GM23338 (cell line): ENCODE measurements around the gene FUT6. TPM values are rescaled to one million over a fixed set of nuclear protein-coding genes. Genes with fewer than 3 reads are reported as not detected.

Source experiments
- ATAC-seq: fragments of 200-7000 bp; cut with Tn5 transposase; 3 replicates; pipeline ENCODE4 v1.9.1; 2020
- DNase-seq: peaks from one replicate; pipeline ENCODE4 v3.0.0-alpha.2; 2015; ENCODE audit warnings: low spot score
- H2AFZ ChIP-seq: fragments of 200-600 bp; sonication (generic); 2 replicates; pipeline ENCODE4 v1.8.0; 2016; ENCODE audit warnings: antibody characterized with exemption, mild to moderate bottlenecking, moderate library complexity
- H3F3A ChIP-seq: fragments of 200-600 bp; sonication (generic); replicated peaks from 2 replicates; pipeline ENCODE4 v1.8.0; 2017; ENCODE audit warnings: antibody characterized with exemption, mixed run types, low read depth
- H3K27ac ChIP-seq: fragments of 200-600 bp; sonication (generic); 2 replicates; pipeline ENCODE4 v1.6.1; 2016; ENCODE audit warnings: low read depth
- H3K27me3 ChIP-seq: fragments of 200-600 bp; sonication (generic); 2 replicates; pipeline ENCODE4 v1.8.0; 2016; ENCODE audit warnings: mild to moderate bottlenecking, mixed run types, moderate library complexity; ENCODE audit not compliant: insufficient read depth
- H3K36me3 ChIP-seq: fragments of 200-600 bp; sonication (generic); 2 replicates; pipeline ENCODE4 v1.8.0; 2016; ENCODE audit warnings: mild to moderate bottlenecking; ENCODE audit not compliant: insufficient read depth
- H3K4me1 ChIP-seq: fragments of 200-600 bp; sonication (generic); 2 replicates; pipeline ENCODE4 v1.8.0; 2016; ENCODE audit warnings: mild to moderate bottlenecking, moderate library complexity; ENCODE audit not compliant: insufficient read depth
- H3K4me2 ChIP-seq: fragments of 200-600 bp; sonication (generic); 2 replicates; pipeline ENCODE4 v1.7.1; 2017; ENCODE audit warnings: mixed run types
- H3K4me3 ChIP-seq: fragments of 200-600 bp; sonication (generic); 2 replicates; pipeline ENCODE4 v1.6.1; 2016; ENCODE audit warnings: mixed run types
- H3K79me2 ChIP-seq: fragments of 200-600 bp; sonication (generic); replicated peaks from 2 replicates; pipeline ENCODE4 v1.8.0; 2017; ENCODE audit warnings: mild to moderate bottlenecking; ENCODE audit not compliant: insufficient read depth
- H3K9me2 ChIP-seq: fragments of 200-600 bp; sonication (generic); 2 replicates; pipeline ENCODE4 v1.8.0; 2017; ENCODE audit not compliant: insufficient read depth
- H4K20me1 ChIP-seq: fragments of 200-600 bp; sonication (generic); replicated peaks from 2 replicates; pipeline ENCODE4 v1.8.0; 2017; ENCODE audit warnings: mild to moderate bottlenecking; ENCODE audit not compliant: insufficient read depth
- H3K27ac Mint-ChIP-seq: 2 replicates; pipeline ENCODE4 v1.8.0; 2020; ENCODE audit warnings: inconsistent platforms, mild to moderate bottlenecking, moderate library complexity, mixed read lengths
- H3K27me3 Mint-ChIP-seq: 3 replicates; pipeline ENCODE4 v1.8.0; 2022; ENCODE audit warnings: low read depth, mild to moderate bottlenecking, moderate library complexity, mixed read lengths, inconsistent platforms; ENCODE audit not compliant: insufficient read depth, poor library complexity
- H3K36me3 Mint-ChIP-seq: 3 replicates; pipeline ENCODE4 v1.8.0; 2021; ENCODE audit warnings: low read depth, mild to moderate bottlenecking, inconsistent platforms, moderate library complexity, mixed read lengths
- H3K4me1 Mint-ChIP-seq: 3 replicates; pipeline ENCODE4 v1.8.0; 2020; ENCODE audit warnings: mild to moderate bottlenecking, inconsistent platforms, mixed read lengths
- H3K4me3 Mint-ChIP-seq: 3 replicates; pipeline ENCODE4 v1.8.0; 2021; ENCODE audit warnings: moderate library complexity, mild to moderate bottlenecking, inconsistent platforms, mixed read lengths
- H3K9me3 Mint-ChIP-seq: 3 replicates; pipeline ENCODE4 v1.8.0; 2020; ENCODE audit warnings: moderate library complexity, mild to moderate bottlenecking, inconsistent platforms, mixed read lengths
- CREB1 ChIP-seq: fragments of 250-450 bp; sonication (Bioruptor Pico); IDR thresholded peaks from 2 replicates; pipeline ENCODE4 v1.5.0; 2020; ENCODE audit warnings: low read depth, mild to moderate bottlenecking, moderate library complexity
- CTCF ChIP-seq, 2 experiments: fragments of 200-600 bp in 1 of 2; sonication (generic) in 1 of 2; conservative IDR thresholded peaks; 2 replicates each; pipeline versions ENCODE4 v1.5.1 to v1.6.1; 2016 to 2017; ENCODE audit warnings: antibody characterized with exemption in 2 of 2, low read depth in 2 of 2, mild to moderate bottlenecking in 2 of 2, moderate library complexity in 1 of 2
- ETS1 ChIP-seq: IDR thresholded peaks from 2 replicates; pipeline ENCODE4 v1.6.1; 2016; ENCODE audit warnings: antibody characterized with exemption
- EZH2 ChIP-seq: fragments of 200-600 bp; sonication (generic); IDR thresholded peaks from one replicate; pipeline ENCODE4 v1.8.0; 2017; ENCODE audit warnings: antibody characterized with exemption, mild to moderate bottlenecking, low read depth; ENCODE audit not compliant: unreplicated experiment
- EZH2phosphoT487 ChIP-seq: fragments of 200-600 bp; sonication (generic); IDR thresholded peaks from one replicate; pipeline ENCODE4 v1.8.1; 2018; ENCODE audit warnings: antibody characterized with exemption; ENCODE audit not compliant: unreplicated experiment
- JUNB ChIP-seq: IDR thresholded peaks from one replicate; pipeline ENCODE4 v1.6.1; 2016; ENCODE audit warnings: antibody characterized with exemption; ENCODE audit not compliant: unreplicated experiment
- NANOG ChIP-seq: IDR thresholded peaks from 2 replicates; pipeline ENCODE4 v1.6.1; 2016; ENCODE audit warnings: antibody characterized with exemption, borderline replicate concordance
- POLR2AphosphoS5 ChIP-seq: IDR thresholded peaks from 2 replicates; pipeline ENCODE4 v1.6.1; 2016; ENCODE audit warnings: antibody characterized with exemption, low read depth
- REST ChIP-seq: IDR thresholded peaks from one replicate; pipeline ENCODE4 v1.6.1; 2018; ENCODE audit warnings: antibody characterized with exemption; ENCODE audit not compliant: unreplicated experiment
- STAT1 ChIP-seq: IDR thresholded peaks from one replicate; pipeline ENCODE4 v1.6.1; 2016; ENCODE audit warnings: antibody characterized with exemption; ENCODE audit not compliant: unreplicated experiment
- ZNF114 ChIP-seq: fragments of 250-450 bp; sonication (Bioruptor Pico); IDR thresholded peaks from 2 replicates; pipeline ENCODE4 v1.5.0; 2020; ENCODE audit warnings: mild to moderate bottlenecking, moderate library complexity
- ZNF331 ChIP-seq: fragments of 250-450 bp; sonication (Bioruptor Pico); IDR thresholded peaks from 2 replicates; pipeline ENCODE4 v1.5.0; 2020; ENCODE audit warnings: low read depth, mild to moderate bottlenecking, moderate library complexity
- ZNF462 ChIP-seq: fragments of 250-450 bp; sonication (Bioruptor Pico); IDR thresholded peaks from 2 replicates; pipeline ENCODE4 v1.5.0; 2020; ENCODE audit warnings: mild to moderate bottlenecking, moderate library complexity
- polyA plus RNA-seq: library from polyadenylated mRNA; unstranded; fragments of >200 nt; fragmentation: Nextera tagmentation; extraction: Ambion mirVana; gene quantifications from 2 replicates; pipeline ENCODE4 v1.2.1, GENCODE V29; 2016
- total RNA-seq: library from RNA; depleted of rRNA; stranded (reverse); fragments of >200 nt; shearing (Covaris generic); gene quantifications from 2 replicates; pipeline ENCODE4 v1.2.3, GENCODE V29; 2014

Gene FUT6
- total and polyA plus RNA-seq, 2 experiments from 2014 or later, result not detected

- no peaks in the 10 kb centered on the region for H3F3A ChIP-seq
- no peaks in the 10 kb centered on the region for H3K36me3 ChIP-seq
- ATAC-seq, result peak; percentile 41
- H4K20me1 ChIP-seq, result no peaks in the 10 kb centered on the region
- H3K4me3 ChIP-seq, result no peak overlapping the region
- Mint-ChIP-seq H3K9me3 (no peaks in the 10 kb centered on the region), H3K27ac (no peak overlapping the region), H3K4me3 (no peak overlapping the region), H3K27me3 (peaks cover 6% of the 10 kb centered on the region), H3K4me1 (peaks cover 14% of the 10 kb centered on the region), H3K36me3 (no peaks in the 10 kb centered on the region)
- no peak overlapping the region for H2AFZ ChIP-seq
- TF ChIP-seq CTCF (conservative IDR thresholded peaks at IDR 0.05; ENCODE audit: low read depth in 2 of 2) (no peak), EZH2phosphoT487 (no peak), JUNB (no peak), CREB1 (no peak), ZNF114 (no peak), ZNF462 (CRISPR knock-in tag) (no peak), REST (no peak), ZNF331 (CRISPR knock-in tag) (no peak), STAT1 (no peak), NANOG (no peak), EZH2 (no peak), ETS1 (no peak), POLR2AphosphoS5 (no peak)
- H3K4me2 ChIP-seq, result no peak overlapping the region
- no peak overlapping the region for H3K27ac ChIP-seq
- H3K27me3 ChIP-seq, result no peaks in the 10 kb centered on the region
- DNase-seq, result no peak
- H3K4me1 ChIP-seq, result peaks cover 14% of the 10 kb centered on the region; the same call in 1 of the 2 replicates
- no peaks in the 10 kb centered on the region for H3K79me2 ChIP-seq
- H3K9me2 ChIP-seq, result no peaks in the 10 kb centered on the region
Measured at GRCh38 chr19:5881543-5882299, 42.2 kb upstream of the FUT6 start.
